Ovary (tissue), 3 donors: ENCODE results near the gene ZNF579.

Experiments
- CTCF ChIP-seq, 3 donors: fragments of 450-650 bp in 2 of 3; fragments of 200-600 bp in 1 of 3; IDR thresholded peaks; one replicate each; pipeline versions ENCODE4 v1.5.1 to v1.8.0; 2016 to 2022; ENCODE audit warnings: antibody characterized with exemption in 3 of 3, mild to moderate bottlenecking in 1 of 3
- EP300 ChIP-seq: sonication (generic); formaldehyde crosslinking; IDR thresholded peaks from one replicate; pipeline ENCODE4 v1.6.1; 2017; ENCODE audit warnings: antibody characterized with exemption
- POLR2A ChIP-seq: fragments of 450-650 bp; IDR thresholded peaks from one replicate; pipeline ENCODE4 v1.6.1; 2017; ENCODE audit warnings: antibody characterized with exemption, mild to moderate bottlenecking, moderate library complexity
- donor health status: DM: no; HTN: no; CAD: no.

DNA sequence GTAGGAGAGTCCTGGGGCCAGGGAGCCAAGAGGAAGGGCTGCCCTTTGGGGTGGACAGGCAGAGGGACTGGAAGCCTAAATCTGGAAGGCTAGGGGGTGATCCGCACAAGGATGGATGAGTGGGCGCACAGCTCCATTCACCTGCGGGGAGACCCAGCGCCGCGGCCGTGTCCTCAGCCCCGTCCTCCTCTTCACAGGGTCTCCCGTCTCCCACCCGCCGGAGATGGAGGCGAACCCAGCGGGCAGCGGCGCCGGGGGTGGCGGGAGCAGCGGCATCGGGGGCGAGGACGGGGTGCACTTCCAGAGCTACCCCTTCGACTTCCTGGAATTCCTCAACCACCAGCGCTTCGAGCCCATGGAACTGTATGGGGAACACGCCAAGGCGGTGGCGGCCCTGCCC lies 32.7 kb upstream of the ZNF579 start:
- no peak for TF ChIP-seq EP300
- no peak for TF ChIP-seq POLR2A
- no peak for TF ChIP-seq CTCF (IDR thresholded peaks at IDR 0.05)
